ENCODE measurements around the gene RAB3IP.

DNA sequence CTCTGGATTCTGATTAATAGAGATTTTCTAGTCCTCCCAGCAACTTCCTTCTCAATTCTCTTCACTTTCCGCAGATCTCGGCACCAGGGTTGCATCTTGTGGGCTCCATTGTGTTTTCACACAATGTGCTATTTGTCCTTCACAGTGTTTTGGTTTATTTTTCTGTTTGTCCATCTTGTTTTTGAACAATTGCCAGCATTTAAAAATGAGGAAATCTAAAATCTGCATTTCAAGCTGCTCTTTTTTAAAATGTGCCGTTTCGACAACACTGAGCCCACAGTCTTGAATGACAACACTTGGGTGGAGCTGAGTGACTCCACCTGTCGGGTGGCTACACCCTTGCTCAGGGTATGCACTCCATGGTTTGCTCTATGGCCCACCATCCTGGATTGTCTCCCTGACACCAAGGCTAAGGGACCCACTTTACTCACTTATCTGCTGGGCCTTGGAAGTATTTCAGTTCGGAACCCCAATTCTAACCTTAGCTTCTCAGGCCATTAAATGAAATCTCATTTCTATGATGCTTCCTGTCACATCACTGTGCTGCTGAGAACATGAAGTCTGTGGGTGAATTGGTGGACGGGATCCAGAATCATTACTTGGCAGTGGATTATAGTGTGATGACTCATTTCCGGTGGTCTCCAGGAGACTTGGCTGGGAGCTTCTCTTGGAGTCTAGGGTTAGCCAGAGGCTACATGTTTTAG is 82.9 kb downstream of the RAB3IP start:
- no peak for TF ChIP-seq POLR2A (IDR thresholded peaks at IDR 0.05)
- TF ChIP-seq, protein P1, sequence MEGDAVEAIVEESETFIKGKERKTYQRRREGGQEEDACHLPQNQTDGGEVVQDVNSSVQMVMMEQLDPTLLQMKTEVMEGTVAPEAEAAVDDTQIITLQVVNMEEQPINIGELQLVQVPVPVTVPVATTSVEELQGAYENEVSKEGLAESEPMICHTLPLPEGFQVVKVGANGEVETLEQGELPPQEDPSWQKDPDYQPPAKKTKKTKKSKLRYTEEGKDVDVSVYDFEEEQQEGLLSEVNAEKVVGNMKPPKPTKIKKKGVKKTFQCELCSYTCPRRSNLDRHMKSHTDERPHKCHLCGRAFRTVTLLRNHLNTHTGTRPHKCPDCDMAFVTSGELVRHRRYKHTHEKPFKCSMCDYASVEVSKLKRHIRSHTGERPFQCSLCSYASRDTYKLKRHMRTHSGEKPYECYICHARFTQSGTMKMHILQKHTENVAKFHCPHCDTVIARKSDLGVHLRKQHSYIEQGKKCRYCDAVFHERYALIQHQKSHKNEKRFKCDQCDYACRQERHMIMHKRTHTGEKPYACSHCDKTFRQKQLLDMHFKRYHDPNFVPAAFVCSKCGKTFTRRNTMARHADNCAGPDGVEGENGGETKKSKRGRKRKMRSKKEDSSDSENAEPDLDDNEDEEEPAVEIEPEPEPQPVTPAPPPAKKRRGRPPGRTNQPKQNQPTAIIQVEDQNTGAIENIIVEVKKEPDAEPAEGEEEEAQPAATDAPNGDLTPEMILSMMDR (IDR thresholded peaks at IDR 0.05) = no peak

Measured in heart left ventricle (tissue), 13 donors.